ENCODE results near the gene MRTFB. TPM values are rescaled to one million over a fixed set of nuclear protein-coding genes. Genes with fewer than 3 reads are reported as not detected.
"Not testable (repeated sequence)": the region's sequence is repeated elsewhere in the genome, so short reads cannot be mapped to it uniquely, and the experiment has no call there.

The MRTFB gene
- total and polyA plus RNA-seq, 4 experiments from 2014 or later: 6.1 to 26.7 (median 15.6) TPM

- H3K27ac ChIP-seq (ENCODE audit: low read depth, low read length): no peak overlapping the region
Observed at GRCh38 chr16:14177704-14178103, 106.6 kb downstream of the MRTFB start.

GRCh38 chr16:14179116-14179515, 108.0 kb downstream of the MRTFB start:
- ChIA-PET POLR2A (ENCODE audit: partially characterized antibody) (no interaction called here), CTCF (ENCODE audit: partially characterized antibody) (no interaction called here)
- H3K27me3 ChIP-seq (ENCODE audit: insufficient read depth, low read length): no peaks in the 10 kb centered on the region
- H3K27ac ChIP-seq (ENCODE audit: low read depth, low read length): no peak overlapping the region
- intact Hi-C loops (cut with micrococcal nuclease): no loop called here
- Mint-ChIP-seq H3K27me3 (no peaks in the 10 kb centered on the region), H3K27ac (no peak overlapping the region), H3K4me3 (no peak overlapping the region), H3K9me3 (peaks cover 0 to 2% (median 0%) of the 10 kb centered on the region in 8 donors), H3K4me1 (no peaks in the 10 kb centered on the region), H3K36me3 (peaks cover 5 to 17% of the 10 kb centered on the region in 2 donors)
- no peaks in the 10 kb centered on the region for H3K36me3 ChIP-seq (ENCODE audit: insufficient read depth, low read length)
- no peaks in the 10 kb centered on the region for H3K4me1 ChIP-seq (ENCODE audit: insufficient read depth, low read length)
- no peak for DNase-seq
- H3K9me3 ChIP-seq (ENCODE audit: control insufficient read depth in 1 of 2, low read length in 2 of 2): no peaks in the 10 kb centered on the region
- no peak overlapping the region for H3K4me3 ChIP-seq (ENCODE audit: low read length in 2 of 2)

More at GRCh38 chr16:14177704-14178103, 106.6 kb downstream of the MRTFB start:
- Mint-ChIP-seq H3K27ac (no peak overlapping the region), H3K27me3 (no peaks in the 10 kb centered on the region), H3K36me3 (peaks cover 13 to 28% of the 10 kb centered on the region in 2 donors), H3K9me3 (peaks cover 2 to 9% (median 5%) of the 10 kb centered on the region in 8 donors), H3K4me1 (no peaks in the 10 kb centered on the region), H3K4me3 (no peak overlapping the region)
- ChIA-PET POLR2A (ENCODE audit: partially characterized antibody) (no interaction called here), CTCF (ENCODE audit: partially characterized antibody) (no interaction called here)
- H3K4me3 ChIP-seq (ENCODE audit: low read length in 2 of 2): no peak overlapping the region
- no peaks in the 10 kb centered on the region for H3K9me3 ChIP-seq (ENCODE audit: control insufficient read depth in 1 of 2, low read length in 2 of 2)
- DNase-seq: no peak
- H3K4me1 ChIP-seq (ENCODE audit: insufficient read depth, low read length): no peaks in the 10 kb centered on the region
- intact Hi-C loops (cut with micrococcal nuclease): no loop called here
- no peaks in the 10 kb centered on the region for H3K27me3 ChIP-seq (ENCODE audit: insufficient read depth, low read length)
- no peaks in the 10 kb centered on the region for H3K36me3 ChIP-seq (ENCODE audit: insufficient read depth, low read length)

- Histone ChIP-seq H3K27ac (ENCODE audit: low read depth, low read length) (no peak overlapping the region), H3K4me1 (ENCODE audit: insufficient read depth, low read length) (no peaks in the 10 kb centered on the region), H3K9me3 (ENCODE audit: control insufficient read depth in 1 of 2, low read length in 2 of 2) (no peaks in the 10 kb centered on the region), H3K36me3 (ENCODE audit: insufficient read depth, low read length) (no peaks in the 10 kb centered on the region), H3K27me3 (ENCODE audit: insufficient read depth, low read length) (no peaks in the 10 kb centered on the region), H3K4me3 (ENCODE audit: low read length in 2 of 2) (no peak overlapping the region)
- Mint-ChIP-seq H3K27me3 (no peaks in the 10 kb centered on the region), H3K4me1 (peaks cover 0 to 3% (median 0%) of the 10 kb centered on the region in 4 donors), H3K4me3 (no peak overlapping the region), H3K36me3 (peaks cover 3 to 13% of the 10 kb centered on the region in 2 donors), H3K27ac (no peak overlapping the region), H3K9me3 (no peaks in the 10 kb centered on the region)
- DNase-seq: no peak
- ChIA-PET CTCF (ENCODE audit: partially characterized antibody) (no interaction called here), POLR2A (ENCODE audit: partially characterized antibody) (no interaction called here)
- intact Hi-C loops (cut with micrococcal nuclease): loop anchor here (10.0 kb wide), 1 partner anchor 56 kb away; no protein-coding TSS in a partner anchor
Observed at GRCh38 chr16:14180481-14180944, 109.4 kb downstream of the MRTFB start.

- intact Hi-C loops (cut with micrococcal nuclease): loop anchor here (10.0 kb wide), 1 partner anchor 57 kb away; no protein-coding TSS in a partner anchor
- Histone ChIP-seq H3K36me3 (ENCODE audit: insufficient read depth, low read length) (no peaks in the 10 kb centered on the region), H3K4me3 (ENCODE audit: low read length in 2 of 2) (no peak overlapping the region), H3K27me3 (ENCODE audit: insufficient read depth, low read length) (no peaks in the 10 kb centered on the region), H3K9me3 (ENCODE audit: control insufficient read depth in 1 of 2, low read length in 2 of 2) (no peaks in the 10 kb centered on the region), H3K4me1 (ENCODE audit: insufficient read depth, low read length) (no peaks in the 10 kb centered on the region), H3K27ac (ENCODE audit: low read depth, low read length) (no peak overlapping the region)
- CTCF ChIA-PET (ENCODE audit: partially characterized antibody): interaction anchor here (1.0 kb wide), 1 partner anchor 19 kb away, joined by 3 read pairs; no protein-coding TSS in a partner anchor
- H3K36me3 Mint-ChIP-seq: peaks cover 3 to 13% of the 10 kb centered on the region in 2 donors
- no peak for DNase-seq
- no peaks in the 10 kb centered on the region for H3K27me3 Mint-ChIP-seq
- POLR2A ChIA-PET (ENCODE audit: partially characterized antibody): no interaction called here
- H3K27ac Mint-ChIP-seq: no peak overlapping the region
- no peaks in the 10 kb centered on the region for H3K9me3 Mint-ChIP-seq
- peaks cover 0 to 10% (median 1%) of the 10 kb centered on the region in 4 donors for H3K4me1 Mint-ChIP-seq
- H3K4me3 Mint-ChIP-seq: no peak overlapping the region
Observed at GRCh38 chr16:14181371-14182050, 110.4 kb downstream of the MRTFB start.

- H3K4me3 Mint-ChIP-seq: no peak overlapping the region
- H3K9me3 Mint-ChIP-seq: no peaks in the 10 kb centered on the region
- no peaks in the 10 kb centered on the region for H3K27me3 Mint-ChIP-seq
- H3K27ac Mint-ChIP-seq: no peak overlapping the region
- H3K36me3 ChIP-seq (ENCODE audit: insufficient read depth, low read length): no peaks in the 10 kb centered on the region
- H3K9me3 ChIP-seq (ENCODE audit: control insufficient read depth in 1 of 2, low read length in 2 of 2): no peaks in the 10 kb centered on the region
- peaks cover 0 to 11% (median 1%) of the 10 kb centered on the region in 4 donors for H3K4me1 Mint-ChIP-seq
- no peak for DNase-seq
- H3K27ac ChIP-seq (ENCODE audit: low read depth, low read length): no peak overlapping the region
- intact Hi-C loops (cut with micrococcal nuclease): loop anchor here (10.0 kb wide), 1 partner anchor 58 kb away; no protein-coding TSS in a partner anchor
- no peak overlapping the region for H3K4me3 ChIP-seq (ENCODE audit: low read length in 2 of 2)
- ChIA-PET POLR2A (ENCODE audit: partially characterized antibody) (no interaction called here), CTCF (ENCODE audit: partially characterized antibody) (no interaction called here)
- no peaks in the 10 kb centered on the region for H3K4me1 ChIP-seq (ENCODE audit: insufficient read depth, low read length)
- H3K27me3 ChIP-seq (ENCODE audit: insufficient read depth, low read length): no peaks in the 10 kb centered on the region
- peaks cover 1 to 7% of the 10 kb centered on the region in 2 donors for H3K36me3 Mint-ChIP-seq
Observed at GRCh38 chr16:14182999-14183398, 111.9 kb downstream of the MRTFB start.

GRCh38 chr16:14183962-14184361, 112.8 kb downstream of the MRTFB start:
- H3K27ac ChIP-seq (ENCODE audit: low read depth, low read length); DNase-seq; H3K9me3 Mint-ChIP-seq; POLR2A ChIA-PET (ENCODE audit: partially characterized antibody); H3K4me3 Mint-ChIP-seq; H3K36me3 ChIP-seq (ENCODE audit: insufficient read depth, low read length); H3K4me3 ChIP-seq (ENCODE audit: low read length in 2 of 2); H3K27ac Mint-ChIP-seq; H3K36me3 Mint-ChIP-seq; H3K27me3 Mint-ChIP-seq; CTCF ChIA-PET (ENCODE audit: partially characterized antibody); H3K27me3 ChIP-seq (ENCODE audit: insufficient read depth, low read length); H3K9me3 ChIP-seq (ENCODE audit: control insufficient read depth in 1 of 2, low read length in 2 of 2); H3K4me1 ChIP-seq (ENCODE audit: insufficient read depth, low read length): not testable (repeated sequence)
- intact Hi-C loops (cut with micrococcal nuclease): loop anchor here (10.0 kb wide), 1 partner anchor 59 kb away; no protein-coding TSS in a partner anchor
- peaks cover 0 to 11% (median 1%) of the 10 kb centered on the region in 4 donors for H3K4me1 Mint-ChIP-seq

GRCh38 chr16:14186007-14186794, 115.1 kb downstream of the MRTFB start:
- no peaks in the 10 kb centered on the region for H3K9me3 Mint-ChIP-seq
- H3K4me3 ChIP-seq (ENCODE audit: low read length in 2 of 2): no peak overlapping the region
- H3K36me3 Mint-ChIP-seq: no peaks in the 10 kb centered on the region
- H3K27ac Mint-ChIP-seq: peak overlapping the region in 1 of 7 donors; percentile 67
- intact Hi-C loops (cut with micrococcal nuclease): loop anchor here (10.0 kb wide), 1 partner anchor 61 kb away; no protein-coding TSS in a partner anchor
- H3K4me1 Mint-ChIP-seq: peaks cover 0 to 11% (median 1%) of the 10 kb centered on the region in 4 donors
- no peaks in the 10 kb centered on the region for H3K4me1 ChIP-seq (ENCODE audit: insufficient read depth, low read length)
- CTCF ChIA-PET (ENCODE audit: partially characterized antibody): no interaction called here
- peak overlapping the region in 2 of 8 donors; percentile 7 to 52 for H3K4me3 Mint-ChIP-seq
- H3K27me3 Mint-ChIP-seq: no peaks in the 10 kb centered on the region
- DNase-seq: no peak
- H3K36me3 ChIP-seq (ENCODE audit: insufficient read depth, low read length): no peaks in the 10 kb centered on the region
- POLR2A ChIA-PET (ENCODE audit: partially characterized antibody): no interaction called here
- H3K27ac ChIP-seq (ENCODE audit: low read depth, low read length): no peak overlapping the region
- no peaks in the 10 kb centered on the region for H3K9me3 ChIP-seq (ENCODE audit: control insufficient read depth in 1 of 2, low read length in 2 of 2)
- H3K27me3 ChIP-seq (ENCODE audit: insufficient read depth, low read length): no peaks in the 10 kb centered on the region

Measured in CD4-positive, alpha-beta memory T cell (primary cell).